Endothelial cell of umbilical vein (primary cell): ENCODE data around the gene HAVCR1.

Source experiments
- FOS ChIP-seq: IDR thresholded peaks from 2 replicates; pipeline ENCODE4 v1.6.1; 2011; ENCODE audit warnings: mild to moderate bottlenecking, low read length, moderate library complexity, borderline replicate concordance; ENCODE audit not compliant: insufficient read depth
- JUN ChIP-seq: IDR thresholded peaks from 2 replicates; pipeline ENCODE4 v1.6.1; 2011; ENCODE audit warnings: borderline replicate concordance, low read depth; ENCODE audit not compliant: insufficient read length, insufficient read depth
- POLR2A ChIP-seq: IDR thresholded peaks from 2 replicates; pipeline ENCODE4 v1.6.1; 2012; ENCODE audit warnings: low read depth, mild to moderate bottlenecking, control low read depth, low read length

- no peak for TF ChIP-seq POLR2A
- no peak for TF ChIP-seq FOS
- TF ChIP-seq JUN, result no peak
Measured at GRCh38 chr5:157020511-157021222, 38.2 kb downstream of the HAVCR1 start.
